ENCODE results near the gene KCNE4.

KCNE4 gene

GRCh38 chr2:223066721-223067120 lies 14.7 kb downstream of the KCNE4 start:
- H3K4me3 ChIP-seq (ENCODE audit: low read depth, low read length), result no peak overlapping the region
- no peak for DNase-seq (ENCODE audit: low read depth)
- TF ChIP-seq CTCF (IDR thresholded peaks at IDR 0.05; ENCODE audit: insufficient read depth, low read depth, low read length, missing control alignments), result no peak

GRCh38 chr2:223068071-223068470 lies 16.1 kb downstream of the KCNE4 start:
- no peak for DNase-seq (ENCODE audit: low read depth)
- no peak overlapping the region for H3K4me3 ChIP-seq (ENCODE audit: low read depth, low read length)
- no peak for TF ChIP-seq CTCF (IDR thresholded peaks at IDR 0.05; ENCODE audit: insufficient read depth, low read depth, low read length, missing control alignments)

- DNase-seq (ENCODE audit: low read depth), result no peak
- TF ChIP-seq CTCF (IDR thresholded peaks at IDR 0.05; ENCODE audit: insufficient read depth, low read depth, low read length, missing control alignments), result no peak
- H3K4me3 ChIP-seq (ENCODE audit: low read depth, low read length), result no peak overlapping the region
Measured at GRCh38 chr2:223069465-223069864, 17.5 kb downstream of the KCNE4 start.

GRCh38 chr2:223069988-223070387 lies 18.0 kb downstream of the KCNE4 start:
- no peak for DNase-seq (ENCODE audit: low read depth)
- no peak for TF ChIP-seq CTCF (IDR thresholded peaks at IDR 0.05; ENCODE audit: insufficient read depth, low read depth, low read length, missing control alignments)
- no peak overlapping the region for H3K4me3 ChIP-seq (ENCODE audit: low read depth, low read length)

GRCh38 chr2:223071139-223071538 lies 19.1 kb downstream of the KCNE4 start:
- H3K4me3 ChIP-seq (ENCODE audit: low read depth, low read length), result no peak overlapping the region
- DNase-seq (ENCODE audit: low read depth), result no peak
- no peak for TF ChIP-seq CTCF (IDR thresholded peaks at IDR 0.05; ENCODE audit: insufficient read depth, low read depth, low read length, missing control alignments)

- H3K4me3 ChIP-seq (ENCODE audit: low read depth, low read length), result no peak overlapping the region
- DNase-seq (ENCODE audit: low read depth), result no peak
- no peak for TF ChIP-seq CTCF (IDR thresholded peaks at IDR 0.05; ENCODE audit: insufficient read depth, low read depth, low read length, missing control alignments)
Measured at GRCh38 chr2:223072826-223073225, 20.8 kb downstream of the KCNE4 start.
